SKM-1 treated with dmso at 0.1 percent for 144 hours (cell line): Measurements from ENCODE around the gene E2F6.
A peak's percentile ranks its signal among the peaks of the same experiment; 100 is the strongest.

Experiments used
- DNase-seq: peaks from one replicate; lab custom pipeline; 2025; ENCODE audit not compliant: unreplicated experiment; lab: John Stamatoyannopoulos, UW

The E2F6 gene

DNA sequence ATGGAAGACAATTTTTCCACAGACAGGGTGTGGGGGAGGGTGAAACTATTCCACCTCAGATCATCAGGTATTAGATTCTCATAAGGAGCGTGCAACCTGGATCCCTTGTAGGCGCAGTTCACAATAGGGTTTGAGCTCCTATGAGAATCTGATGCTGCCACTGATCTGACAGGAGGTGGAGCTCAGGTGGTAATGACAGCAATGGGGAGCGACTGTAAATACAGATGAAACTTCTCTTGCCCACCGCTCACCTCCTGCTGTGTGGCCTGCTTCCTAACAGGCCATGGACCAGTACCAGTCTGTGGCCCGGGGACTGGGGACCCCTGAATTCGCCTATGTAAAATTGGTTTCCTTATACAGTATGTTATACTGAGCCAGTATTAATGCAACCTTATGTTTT is 27.3 kb upstream of the E2F6 start:
- DNase-seq: no peak

DNA sequence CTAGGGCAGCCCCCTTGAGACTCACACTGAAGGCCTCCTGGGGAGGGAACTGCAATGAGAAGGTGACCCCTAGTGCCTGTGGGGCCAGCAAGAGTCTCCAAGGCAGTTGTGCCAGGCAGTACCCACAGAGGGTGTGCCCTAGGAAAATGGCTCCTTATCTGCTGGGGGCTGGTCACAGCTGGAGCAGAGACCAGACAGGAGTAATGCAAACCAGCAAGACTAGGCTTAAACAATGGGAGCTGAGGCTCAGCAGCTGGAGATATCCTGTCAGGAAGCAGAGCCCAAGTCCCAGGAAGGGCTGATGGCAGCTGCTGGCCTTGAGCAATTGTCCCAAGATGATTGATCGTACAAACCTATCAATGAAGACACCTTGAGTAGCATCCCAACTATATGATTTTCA is 26.8 kb upstream of the E2F6 start:
- no peak for DNase-seq

DNA sequence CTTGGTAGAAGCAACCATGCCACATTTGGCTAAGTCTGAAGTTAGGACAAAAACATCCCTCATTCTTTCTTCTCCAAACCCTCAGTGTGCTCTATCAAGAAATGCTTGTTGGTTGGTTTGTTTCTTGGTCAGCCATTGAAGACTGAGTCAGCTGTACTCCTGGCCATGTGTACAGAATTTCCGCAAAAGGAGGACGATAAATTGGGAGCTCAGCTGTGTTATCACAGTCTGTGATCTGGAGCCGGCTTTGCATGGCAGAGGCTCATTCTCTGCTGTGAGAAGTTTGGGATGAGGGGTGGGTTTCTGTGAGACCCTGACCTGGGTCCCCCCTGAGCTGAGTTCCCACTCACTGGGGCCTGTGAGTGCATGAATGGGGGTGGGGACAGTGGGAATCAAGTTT is 26.3 kb upstream of the E2F6 start:
- DNase-seq: no peak

DNA sequence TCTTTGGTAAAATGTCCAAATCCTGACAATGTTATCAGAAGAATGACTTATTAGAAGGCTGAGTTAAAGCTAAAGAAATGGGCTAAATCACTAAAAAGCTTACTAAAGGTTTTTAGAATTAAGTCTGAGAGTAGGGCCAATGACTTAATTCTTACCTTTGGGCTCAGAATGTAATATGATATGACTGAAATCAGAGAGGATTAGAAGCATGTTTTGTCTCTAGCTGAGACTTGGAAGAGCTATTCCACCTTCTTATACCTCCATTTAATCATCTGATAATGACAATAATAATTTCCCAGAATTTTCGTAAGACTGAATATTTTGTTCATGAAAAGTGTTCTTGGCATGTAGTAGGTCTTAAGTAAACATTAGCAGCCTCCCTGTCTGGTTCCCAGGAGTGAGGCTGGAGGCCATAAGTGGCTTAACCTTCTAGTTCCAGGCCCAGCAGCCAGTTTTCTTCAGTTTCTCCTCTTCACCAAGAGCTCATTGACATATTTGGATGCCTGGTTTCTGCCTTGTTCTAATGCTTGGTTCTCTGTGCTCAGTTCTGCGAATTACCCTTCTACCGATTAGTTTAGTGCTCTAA is 25.5 kb upstream of the E2F6 start:
- no peak for DNase-seq

- no peak for DNase-seq
Measured at GRCh38 chr2:11490194-11490593, 24.2 kb upstream of the E2F6 start.

DNA sequence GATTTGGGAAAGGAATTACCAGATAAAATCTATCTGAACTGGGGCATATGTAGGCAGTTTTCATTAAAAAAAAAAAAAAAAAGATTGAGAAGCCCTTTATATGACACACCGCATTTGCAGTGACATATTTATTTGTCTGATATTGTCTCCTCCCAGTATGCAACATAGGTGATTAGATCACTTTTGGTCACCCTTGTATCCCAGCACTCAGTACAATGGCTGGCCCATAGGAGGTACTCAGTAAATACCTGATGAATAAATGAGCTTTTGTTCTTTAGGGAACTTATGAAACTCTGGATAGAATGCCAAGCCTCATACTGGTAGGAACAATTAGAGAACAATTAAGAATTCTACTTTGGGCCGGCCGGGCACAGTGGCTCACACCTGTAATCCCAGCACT is 22.8 kb upstream of the E2F6 start:
- DNase-seq: no peak

- DNase-seq: no peak
Measured at GRCh38 chr2:11483806-11484617, 18.1 kb upstream of the E2F6 start.

GRCh38 chr2:11482473-11483035 is 16.6 kb upstream of the E2F6 start:
- no peak for DNase-seq

GRCh38 chr2:11481789-11482472 is 16.0 kb upstream of the E2F6 start:
- no peak for DNase-seq

DNA sequence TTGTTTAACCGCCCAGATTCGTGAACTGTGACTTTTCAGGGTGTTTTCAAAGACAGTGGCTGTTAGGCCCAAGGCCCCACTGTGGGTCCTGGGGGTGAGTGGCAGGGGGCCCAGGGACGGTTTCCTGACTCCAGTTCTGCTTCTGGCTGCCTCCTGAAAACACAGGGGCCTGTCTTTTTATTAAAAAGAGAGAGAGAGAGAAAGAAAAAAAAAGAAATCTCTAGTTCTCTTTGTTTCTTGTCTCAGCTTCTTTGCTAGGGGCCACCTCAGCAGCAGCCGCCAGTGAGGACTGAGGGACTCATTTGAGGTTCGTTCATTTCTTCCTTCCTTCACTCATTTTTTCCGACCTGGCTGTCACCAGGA is 15.4 kb upstream of the E2F6 start:
- DNase-seq: no peak

DNA sequence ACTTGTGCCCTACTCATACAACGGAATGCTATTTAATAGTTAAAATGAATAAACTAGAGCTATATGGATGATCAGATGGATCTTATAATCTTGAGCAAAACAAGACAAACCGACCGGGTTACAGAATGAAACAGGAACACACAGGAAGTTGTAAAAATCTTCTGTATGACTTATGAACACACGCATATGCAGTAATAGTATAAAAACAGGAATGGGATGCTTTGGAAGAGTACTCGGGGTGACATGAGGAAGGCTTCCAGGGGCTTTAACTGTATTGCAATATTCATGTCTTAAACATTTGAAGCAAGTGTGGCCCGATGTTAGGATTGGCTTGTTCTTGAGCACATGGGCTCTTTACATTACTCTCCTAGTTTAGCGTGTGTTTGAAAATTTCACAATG is 14.9 kb upstream of the E2F6 start:
- DNase-seq: no peak

DNA sequence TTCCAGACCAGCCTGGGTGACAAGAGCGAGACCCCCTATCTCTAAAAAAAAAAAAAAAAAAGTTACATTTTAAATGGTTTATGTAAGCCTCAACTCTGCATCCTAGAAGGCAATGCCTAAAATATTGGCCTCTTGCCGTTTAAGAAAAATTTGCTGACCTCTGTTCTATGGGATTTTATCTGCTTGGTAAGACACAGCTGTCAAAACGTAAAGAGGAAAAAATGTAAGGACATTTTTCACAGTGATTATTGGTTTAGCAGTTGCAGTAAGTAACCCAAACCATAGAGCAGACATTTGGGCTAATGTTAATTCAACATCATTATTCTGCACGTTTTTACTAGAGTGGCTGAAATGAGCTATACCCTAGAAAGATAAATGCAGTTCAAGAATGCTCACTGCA is 14.4 kb upstream of the E2F6 start:
- DNase-seq: no peak

DNA sequence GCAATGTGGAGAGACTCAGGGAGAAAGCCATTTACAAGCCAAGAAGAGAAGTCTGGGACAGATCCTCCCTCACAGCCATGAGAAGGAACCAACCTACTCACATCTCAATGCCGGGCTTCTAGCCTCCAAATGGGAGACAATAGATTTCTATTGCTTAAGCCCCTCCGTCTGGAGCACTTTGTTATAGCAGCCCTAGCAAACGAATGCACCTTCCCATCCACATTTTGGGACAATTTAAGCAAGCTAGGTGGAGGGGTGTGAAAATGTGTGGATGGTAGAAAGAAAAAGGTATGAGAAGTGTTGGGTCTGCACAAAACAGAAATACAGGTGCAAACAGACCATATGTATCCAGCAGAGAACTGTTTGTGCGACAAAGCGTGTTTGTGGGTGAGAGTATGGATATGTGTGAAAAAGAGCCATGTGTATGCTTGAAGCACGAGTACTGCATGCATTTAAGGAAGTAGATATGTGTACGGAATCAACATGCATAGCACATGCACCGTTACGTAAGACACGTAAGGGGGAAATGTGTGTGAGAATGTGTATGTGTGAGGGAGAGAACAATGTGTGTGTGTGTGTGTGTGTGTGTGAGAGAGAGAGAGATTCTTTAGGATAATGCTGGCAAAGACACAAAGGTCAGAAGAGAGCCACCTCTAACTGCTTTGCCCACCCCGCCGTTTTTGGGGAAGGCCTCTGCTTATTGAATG is 13.1 kb upstream of the E2F6 start:
- no peak for DNase-seq

DNA sequence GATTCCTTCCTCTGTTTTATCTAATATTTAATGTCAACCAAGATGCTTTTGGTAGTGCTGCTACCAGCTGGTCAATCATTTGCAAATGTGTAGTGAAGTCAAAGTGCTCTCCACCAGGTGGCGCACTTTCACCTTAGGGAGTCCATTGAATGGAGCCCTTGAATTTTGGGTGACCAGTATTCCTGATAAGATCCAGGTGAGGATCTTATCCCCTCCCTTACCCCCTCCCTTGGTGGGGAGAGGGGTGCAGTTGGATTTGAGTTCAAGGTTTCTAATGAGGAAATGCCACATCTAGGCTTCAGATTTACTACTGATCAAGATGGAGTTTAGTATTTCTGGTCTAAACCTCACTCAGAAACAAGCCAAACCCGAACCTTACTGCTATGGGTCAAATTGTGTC is 12.0 kb upstream of the E2F6 start:
- DNase-seq: peak; percentile 42

- DNase-seq: no peak
Measured at GRCh38 chr2:11473659-11474433, 7.9 kb upstream of the E2F6 start.

DNA sequence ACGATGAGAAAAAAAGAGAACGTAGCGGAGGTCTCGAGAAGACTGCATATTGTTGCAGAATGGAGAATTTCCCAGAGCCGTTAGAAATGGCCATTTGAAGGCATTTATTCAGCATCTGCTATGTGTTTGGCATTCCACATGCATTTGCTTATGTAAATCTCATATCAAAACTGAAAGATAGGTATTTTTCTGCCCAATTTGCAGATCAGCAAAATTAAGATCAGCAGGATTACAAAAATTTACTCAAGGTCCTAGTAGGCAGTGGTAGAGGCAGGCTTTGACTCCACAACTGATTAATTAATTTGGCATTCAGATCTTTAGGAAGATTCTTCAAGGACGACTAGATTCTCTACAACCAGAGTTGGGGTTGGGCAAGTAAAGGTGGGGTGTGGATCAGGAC is 1.8 kb upstream of the E2F6 start:
- DNase-seq: no peak

DNA sequence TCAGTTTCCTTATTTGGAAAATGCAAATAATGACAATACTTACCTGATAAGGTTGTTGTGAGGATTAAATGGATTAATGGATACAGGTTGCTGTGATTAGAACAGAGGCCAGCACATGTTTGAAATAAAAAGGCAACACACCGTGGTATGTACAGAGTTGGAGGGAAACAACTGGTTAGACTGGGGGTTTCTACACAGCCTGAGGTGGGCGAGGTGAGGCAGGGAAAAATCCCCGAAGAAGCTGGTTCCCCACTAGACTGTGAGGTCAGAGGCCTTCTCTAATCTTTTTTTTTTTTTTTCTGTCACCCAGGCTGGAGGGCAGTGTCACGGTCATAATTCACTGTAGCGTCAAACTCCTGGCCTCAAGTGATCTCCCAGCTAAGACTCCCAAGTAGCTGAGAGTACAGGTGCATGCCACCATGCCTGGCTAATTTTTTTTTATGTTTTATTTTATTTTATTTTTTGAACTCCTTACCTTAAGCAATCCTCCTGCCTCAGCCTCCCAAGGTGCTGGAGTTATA is 1.2 kb upstream of the E2F6 start:
- DNase-seq: no peak

GRCh38 chr2:11466307-11467128 is 557 bp upstream of the E2F6 start:
- DNase-seq: no peak

GRCh38 chr2:11465110-11465484 is 864 bp downstream of the E2F6 start:
- DNase-seq: no peak

DNA sequence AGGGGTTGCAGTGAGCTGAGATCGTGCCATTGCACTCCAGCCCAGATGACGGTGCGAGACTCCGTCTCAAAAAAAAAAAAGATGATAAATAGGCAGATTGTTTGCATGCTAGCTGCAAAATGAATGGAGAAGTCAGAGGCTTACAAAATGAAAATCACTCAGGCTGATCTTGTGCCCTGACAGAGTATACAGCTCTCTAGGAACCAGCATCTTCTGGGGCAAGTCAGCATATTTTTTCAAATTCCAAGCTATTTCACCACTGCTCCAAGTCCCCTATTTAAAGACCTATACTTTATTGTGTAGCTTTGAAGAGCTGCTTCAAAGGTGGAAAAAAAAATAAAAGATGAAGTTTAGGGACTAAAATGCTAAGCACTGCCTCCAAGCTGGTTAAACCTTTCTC is 6.1 kb downstream of the E2F6 start:
- no peak for DNase-seq
